Measurements from ENCODE around the gene C5orf15. TPM values are rescaled to one million over a fixed set of nuclear protein-coding genes. Genes with fewer than 3 reads are reported as not detected.

Gene C5orf15
- polyA plus RNA-seq, 1 donor from 2014 or later = 72.3 TPM

DNA sequence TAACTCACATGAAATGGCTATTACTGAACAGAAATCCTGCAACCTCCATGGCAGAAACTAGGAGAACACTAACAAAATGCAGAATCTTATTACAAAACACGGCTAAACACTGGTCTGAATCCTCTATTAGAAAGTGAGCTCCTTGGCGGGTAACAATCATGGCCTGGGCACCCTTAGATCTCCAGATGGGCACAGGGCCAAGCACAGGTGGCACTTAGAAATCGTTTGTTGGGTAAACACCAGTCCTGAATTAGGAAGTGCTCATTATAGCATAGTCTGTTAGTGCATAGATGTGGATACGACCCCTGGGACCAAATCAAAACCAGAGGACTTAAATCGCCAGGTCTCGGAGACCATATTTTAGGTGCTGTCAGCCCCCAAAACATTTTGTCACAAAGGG is 22.0 kb upstream of the C5orf15 start:
- no peaks in the 10 kb centered on the region for H3K9me2 ChIP-seq (ENCODE audit: insufficient read depth, low read length)
- H3K9ac ChIP-seq (ENCODE audit: low read length) = no peak overlapping the region
- no peak overlapping the region for H2AFZ ChIP-seq (ENCODE audit: low read depth, low read length)
- no peaks in the 10 kb centered on the region for H3K9me3 ChIP-seq (ENCODE audit: low read length)
- no peaks in the 10 kb centered on the region for H3K36me3 ChIP-seq (ENCODE audit: insufficient read depth, low read length)
- H3K4me3 ChIP-seq (ENCODE audit: low read length) = no peak overlapping the region
- TF ChIP-seq, protein P1, sequence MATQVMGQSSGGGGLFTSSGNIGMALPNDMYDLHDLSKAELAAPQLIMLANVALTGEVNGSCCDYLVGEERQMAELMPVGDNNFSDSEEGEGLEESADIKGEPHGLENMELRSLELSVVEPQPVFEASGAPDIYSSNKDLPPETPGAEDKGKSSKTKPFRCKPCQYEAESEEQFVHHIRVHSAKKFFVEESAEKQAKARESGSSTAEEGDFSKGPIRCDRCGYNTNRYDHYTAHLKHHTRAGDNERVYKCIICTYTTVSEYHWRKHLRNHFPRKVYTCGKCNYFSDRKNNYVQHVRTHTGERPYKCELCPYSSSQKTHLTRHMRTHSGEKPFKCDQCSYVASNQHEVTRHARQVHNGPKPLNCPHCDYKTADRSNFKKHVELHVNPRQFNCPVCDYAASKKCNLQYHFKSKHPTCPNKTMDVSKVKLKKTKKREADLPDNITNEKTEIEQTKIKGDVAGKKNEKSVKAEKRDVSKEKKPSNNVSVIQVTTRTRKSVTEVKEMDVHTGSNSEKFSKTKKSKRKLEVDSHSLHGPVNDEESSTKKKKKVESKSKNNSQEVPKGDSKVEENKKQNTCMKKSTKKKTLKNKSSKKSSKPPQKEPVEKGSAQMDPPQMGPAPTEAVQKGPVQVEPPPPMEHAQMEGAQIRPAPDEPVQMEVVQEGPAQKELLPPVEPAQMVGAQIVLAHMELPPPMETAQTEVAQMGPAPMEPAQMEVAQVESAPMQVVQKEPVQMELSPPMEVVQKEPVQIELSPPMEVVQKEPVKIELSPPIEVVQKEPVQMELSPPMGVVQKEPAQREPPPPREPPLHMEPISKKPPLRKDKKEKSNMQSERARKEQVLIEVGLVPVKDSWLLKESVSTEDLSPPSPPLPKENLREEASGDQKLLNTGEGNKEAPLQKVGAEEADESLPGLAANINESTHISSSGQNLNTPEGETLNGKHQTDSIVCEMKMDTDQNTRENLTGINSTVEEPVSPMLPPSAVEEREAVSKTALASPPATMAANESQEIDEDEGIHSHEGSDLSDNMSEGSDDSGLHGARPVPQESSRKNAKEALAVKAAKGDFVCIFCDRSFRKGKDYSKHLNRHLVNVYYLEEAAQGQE (IDR thresholded peaks at IDR 0.05; ENCODE audit: borderline replicate concordance) = no peak
- TF ChIP-seq TAF1 (IDR thresholded peaks at IDR 0.05; ENCODE audit: low read depth) (no peak), POLR2AphosphoS5 (IDR thresholded peaks at IDR 0.05) (no peak), SMC3 (conservative IDR thresholded peaks at IDR 0.05; ENCODE audit: poor library complexity) (no peak), MXI1 (conservative IDR thresholded peaks at IDR 0.05; ENCODE audit: poor library complexity, severe bottlenecking) (no peak), RAD21 (conservative IDR thresholded peaks at IDR 0.05) (no peak), EZH2 (IDR thresholded peaks at IDR 0.05; ENCODE audit: borderline replicate concordance, insufficient read depth, low read length, poor library complexity, severe bottlenecking) (no peak), EP300 (conservative IDR thresholded peaks at IDR 0.05; ENCODE audit: poor library complexity, severe bottlenecking) (no peak)
- TF ChIP-seq, protein P2, sequence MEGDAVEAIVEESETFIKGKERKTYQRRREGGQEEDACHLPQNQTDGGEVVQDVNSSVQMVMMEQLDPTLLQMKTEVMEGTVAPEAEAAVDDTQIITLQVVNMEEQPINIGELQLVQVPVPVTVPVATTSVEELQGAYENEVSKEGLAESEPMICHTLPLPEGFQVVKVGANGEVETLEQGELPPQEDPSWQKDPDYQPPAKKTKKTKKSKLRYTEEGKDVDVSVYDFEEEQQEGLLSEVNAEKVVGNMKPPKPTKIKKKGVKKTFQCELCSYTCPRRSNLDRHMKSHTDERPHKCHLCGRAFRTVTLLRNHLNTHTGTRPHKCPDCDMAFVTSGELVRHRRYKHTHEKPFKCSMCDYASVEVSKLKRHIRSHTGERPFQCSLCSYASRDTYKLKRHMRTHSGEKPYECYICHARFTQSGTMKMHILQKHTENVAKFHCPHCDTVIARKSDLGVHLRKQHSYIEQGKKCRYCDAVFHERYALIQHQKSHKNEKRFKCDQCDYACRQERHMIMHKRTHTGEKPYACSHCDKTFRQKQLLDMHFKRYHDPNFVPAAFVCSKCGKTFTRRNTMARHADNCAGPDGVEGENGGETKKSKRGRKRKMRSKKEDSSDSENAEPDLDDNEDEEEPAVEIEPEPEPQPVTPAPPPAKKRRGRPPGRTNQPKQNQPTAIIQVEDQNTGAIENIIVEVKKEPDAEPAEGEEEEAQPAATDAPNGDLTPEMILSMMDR (IDR thresholded peaks at IDR 0.05; ENCODE audit: poor library complexity, severe bottlenecking) = no peak
- no peaks in the 10 kb centered on the region for H3K27me3 ChIP-seq (ENCODE audit: insufficient read depth, low read depth, low read length)
- no peak overlapping the region for H3K27ac ChIP-seq (ENCODE audit: low read length)
- H4K20me1 ChIP-seq (ENCODE audit: insufficient read depth) = no peaks in the 10 kb centered on the region
- H3K79me2 ChIP-seq (replicated peaks; ENCODE audit: insufficient read depth, low read length) = peaks cover 29% of the 10 kb centered on the region
- no peak overlapping the region for H3K4me2 ChIP-seq (ENCODE audit: low read length)
- no peaks in the 10 kb centered on the region for H3F3A ChIP-seq (ENCODE audit: insufficient read depth, low read length, poor library complexity, severe bottlenecking)

DNA sequence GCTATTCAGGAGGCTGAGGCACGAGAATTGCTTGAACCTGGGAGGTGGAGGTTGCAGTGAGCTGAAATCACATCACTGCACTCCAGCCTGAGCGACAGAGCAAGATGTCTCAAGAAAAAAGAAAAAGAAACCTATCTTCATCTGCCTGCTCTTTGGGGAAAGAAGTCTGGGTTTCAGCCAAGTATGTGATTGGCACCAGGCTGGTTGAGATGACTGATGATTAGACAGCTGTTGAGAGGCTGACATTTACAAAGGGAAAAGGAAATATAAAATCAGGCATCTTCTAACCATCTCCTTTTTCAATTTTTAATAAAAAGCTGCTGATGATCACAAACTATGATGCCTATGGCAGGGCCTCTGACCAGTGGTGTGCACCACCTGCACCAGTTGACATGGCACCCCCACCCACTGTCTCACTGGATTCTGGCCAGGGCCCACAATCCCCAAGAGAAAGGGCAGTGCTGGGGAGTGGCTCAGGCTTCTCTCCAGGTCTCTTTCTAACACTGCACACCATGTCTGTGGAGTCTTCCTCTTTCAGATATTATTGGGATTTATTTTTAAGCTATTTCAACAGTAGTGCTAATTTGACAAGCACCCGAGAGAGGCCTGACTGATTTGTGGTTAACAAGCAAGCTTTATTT is 17.2 kb upstream of the C5orf15 start:
- no peaks in the 10 kb centered on the region for H3K27me3 ChIP-seq (ENCODE audit: insufficient read depth, low read depth, low read length)
- TF ChIP-seq EZH2 (IDR thresholded peaks at IDR 0.05; ENCODE audit: borderline replicate concordance, insufficient read depth, low read length, poor library complexity, severe bottlenecking) (no peak), EP300 (conservative IDR thresholded peaks at IDR 0.05; ENCODE audit: poor library complexity, severe bottlenecking) (peak; percentile 64)
- no peaks in the 10 kb centered on the region for H3K79me2 ChIP-seq (replicated peaks; ENCODE audit: insufficient read depth, low read length)
- peak overlapping the region; percentile 59 for H3K27ac ChIP-seq (ENCODE audit: low read length)
- H3F3A ChIP-seq (ENCODE audit: insufficient read depth, low read length, poor library complexity, severe bottlenecking) = no peaks in the 10 kb centered on the region
- H3K4me3 ChIP-seq (ENCODE audit: low read length) = no peak overlapping the region
- H3K9me2 ChIP-seq (ENCODE audit: insufficient read depth, low read length) = no peaks in the 10 kb centered on the region
- H2AFZ ChIP-seq (ENCODE audit: low read depth, low read length) = no peak overlapping the region
- no peak overlapping the region for H3K4me2 ChIP-seq (ENCODE audit: low read length)
- H4K20me1 ChIP-seq (ENCODE audit: insufficient read depth) = no peaks in the 10 kb centered on the region
- H3K36me3 ChIP-seq (ENCODE audit: insufficient read depth, low read length) = no peaks in the 10 kb centered on the region
- no peak overlapping the region for H3K9ac ChIP-seq (ENCODE audit: low read length)
- no peaks in the 10 kb centered on the region for H3K9me3 ChIP-seq (ENCODE audit: low read length)
